Fibroblast of villous mesenchyme (primary cell): Measurements from ENCODE around the gene FSD1. TPM values are rescaled to one million over a fixed set of nuclear protein-coding genes. Genes with fewer than 3 reads are reported as not detected.
A peak's percentile ranks its signal among the peaks of the same experiment; 100 is the strongest.

Source experiments
- DNase-seq: peaks from one replicate; pipeline ENCODE4 v3.0.0-alpha.2; 2010; ENCODE audit warnings: low read depth
- H3K4me3 ChIP-seq: 2 replicates; pipeline ENCODE4 v1.5.1; 2011; ENCODE audit warnings: low read depth, mild to moderate bottlenecking, low read length
- CTCF ChIP-seq: IDR thresholded peaks from 2 replicates; pipeline ENCODE4 v1.5.1; 2012; ENCODE audit warnings: low read depth, mild to moderate bottlenecking, low read length; ENCODE audit not compliant: insufficient read depth
- total RNA-seq: library from RNA; depleted of rRNA; stranded (reverse); fragments of >200 nt; gene quantifications from 2 replicates; pipeline ENCODE4 v1.2.3, GENCODE V29; 2012

Gene FSD1
- total RNA-seq, 1 donor = 8.6 TPM

GRCh38 chr19:4360081-4360569 lies 55.7 kb downstream of the FSD1 start:
- DNase-seq = no peak

GRCh38 chr19:4360641-4361151 lies 56.3 kb downstream of the FSD1 start:
- TF ChIP-seq CTCF = no peak
- H3K4me3 ChIP-seq = no peak overlapping the region
- no peak for DNase-seq

More at GRCh38 chr19:4360081-4360569, 55.7 kb downstream of the FSD1 start:
- no peak for TF ChIP-seq CTCF
- H3K4me3 ChIP-seq = no peak overlapping the region

- no peak for TF ChIP-seq CTCF
- DNase-seq = no peak
- H3K4me3 ChIP-seq = no peak overlapping the region
Measured at GRCh38 chr19:4361152-4362046, 57.0 kb downstream of the FSD1 start.

- TF ChIP-seq CTCF = no peak
- H3K4me3 ChIP-seq = no peak overlapping the region
- DNase-seq = no peak
Measured at GRCh38 chr19:4362101-4362828, 57.9 kb downstream of the FSD1 start.

GRCh38 chr19:4362831-4363545 lies 58.6 kb downstream of the FSD1 start:
- peak; percentile 21 for TF ChIP-seq CTCF
- DNase-seq = no peak
- no peak overlapping the region for H3K4me3 ChIP-seq

- no peak for TF ChIP-seq CTCF
- H3K4me3 ChIP-seq = no peak overlapping the region
- no peak for DNase-seq
Measured at GRCh38 chr19:4363571-4364304, 59.3 kb downstream of the FSD1 start.
